Calu3 (cell line): ENCODE results near the gene CNGB1. TPM values are rescaled to one million over a fixed set of nuclear protein-coding genes. Genes with fewer than 3 reads are reported as not detected.

Experiments used
- BruUV-seq: library from RNA; stranded (reverse); fragments of 400-500 nt; replicated peaks from 2 replicates; lab custom pipeline; 2021; lab: Mats Ljungman, UMichigan
- CTCF ChIA-PET: fragments of 300-600 bp; sonication (Branson Sonifier 250); formaldehyde crosslinking; loops from one replicate; lab custom pipeline; 2022; ENCODE audit warnings: antibody characterized with exemption; lab: Charles Lee
- DNase-seq: peaks from one replicate; pipeline ENCODE4 v3.0.0; 2022
- H3K27ac Mint-ChIP-seq: one replicate; pipeline ENCODE4 v1.8.0; 2022; ENCODE audit warnings: mixed read lengths; ENCODE audit not compliant: unreplicated experiment
- H3K27me3 Mint-ChIP-seq: one replicate; pipeline ENCODE4 v1.8.0; 2022; ENCODE audit warnings: mixed read lengths; ENCODE audit not compliant: unreplicated experiment
- H3K36me3 Mint-ChIP-seq: one replicate; pipeline ENCODE4 v1.8.0; 2022; ENCODE audit warnings: mild to moderate bottlenecking, moderate library complexity, mixed read lengths; ENCODE audit not compliant: insufficient read depth, unreplicated experiment
- H3K4me1 Mint-ChIP-seq: one replicate; pipeline ENCODE4 v1.8.0; 2022; ENCODE audit warnings: mild to moderate bottlenecking, low read depth, mixed read lengths; ENCODE audit not compliant: unreplicated experiment
- H3K4me3 Mint-ChIP-seq: one replicate; pipeline ENCODE4 v1.8.0; 2022; ENCODE audit warnings: mild to moderate bottlenecking, low read depth, moderate library complexity, mixed read lengths; ENCODE audit not compliant: unreplicated experiment
- H3K9me3 Mint-ChIP-seq: one replicate; pipeline ENCODE4 v1.8.0; 2022; ENCODE audit warnings: low read depth, mixed read lengths; ENCODE audit not compliant: unreplicated experiment
- CTCF ChIP-seq: fragments of 200-600 bp; IDR thresholded peaks from one replicate; pipeline ENCODE4 v1.8.0; 2022; ENCODE audit warnings: antibody characterized with exemption; ENCODE audit not compliant: unreplicated experiment
- intact Hi-C: fragments of 100-400 bp; cut with micrococcal nuclease; formaldehyde crosslinking; loops from one replicate; pipeline ENCODE4 v1.10.0; 2022; ENCODE audit not compliant: unreplicated experiment
- total RNA-seq: library from RNA; stranded (reverse); gene quantifications from 2 replicates; pipeline ENCODE4 v1.2.3, GENCODE V29; 2022

CNGB1 gene
- total RNA-seq, 1 experiment from 2014 or later = 0.19 TPM

GRCh38 chr16:57997176-57997527 lies 26.2 kb upstream of the CNGB1 start:
- CTCF ChIA-PET = no interaction called here
- Mint-ChIP-seq H3K4me1 (peaks cover 31% of the 10 kb centered on the region), H3K27ac (no peak overlapping the region), H3K4me3 (no peak overlapping the region), H3K36me3 (peaks cover 42% of the 10 kb centered on the region), H3K9me3 (no peaks in the 10 kb centered on the region), H3K27me3 (no peaks in the 10 kb centered on the region)
- intact Hi-C loops = no loop called here
- no TSS peak for BruUV-seq
- no peak for TF ChIP-seq CTCF
- DNase-seq = no peak

DNA sequence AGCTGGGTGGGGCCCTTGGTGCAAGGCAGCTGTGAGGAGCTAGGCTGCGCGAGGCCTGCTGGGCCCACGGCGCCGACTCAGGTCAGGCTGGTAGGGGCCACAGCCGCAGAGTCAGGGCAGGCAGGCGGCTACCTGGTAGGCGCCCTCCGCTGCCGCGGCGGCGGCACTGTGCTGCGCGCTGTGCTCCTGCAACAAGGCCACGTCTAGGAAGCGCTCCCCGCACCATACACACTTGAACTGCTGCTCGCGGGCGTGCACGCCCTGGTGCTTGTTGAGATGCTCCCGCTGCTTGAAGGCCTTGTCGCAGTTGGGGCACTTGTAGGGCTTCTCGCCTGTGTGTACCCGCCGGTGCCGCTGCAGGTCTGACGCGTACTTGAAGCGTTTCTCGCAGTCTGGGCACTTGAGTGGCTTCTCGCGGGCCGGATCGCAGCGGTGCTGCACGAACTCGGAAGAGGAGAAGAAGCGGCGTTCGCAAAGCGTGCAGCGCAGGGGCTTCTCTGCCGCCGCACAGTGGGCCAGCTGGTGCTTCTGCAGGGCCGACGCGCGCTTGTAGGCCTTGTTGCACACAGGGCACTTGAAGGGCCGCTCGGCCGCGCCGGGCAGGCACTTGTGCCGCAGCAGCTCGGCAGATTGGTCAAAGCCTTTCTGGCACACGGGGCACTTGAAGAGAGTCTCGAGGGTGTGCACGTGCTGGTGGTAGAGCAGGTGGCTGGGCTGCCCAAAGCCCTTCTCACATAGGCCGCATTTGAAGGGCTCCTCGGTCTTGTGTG lies 25.7 kb upstream of the CNGB1 start:
- no peak for TF ChIP-seq CTCF
- H3K27me3 Mint-ChIP-seq = no peaks in the 10 kb centered on the region
- H3K36me3 Mint-ChIP-seq = peaks cover 38% of the 10 kb centered on the region
- intact Hi-C loops = no loop called here
- no TSS peak for BruUV-seq
- DNase-seq = no peak
- H3K9me3 Mint-ChIP-seq = no peaks in the 10 kb centered on the region
- H3K4me3 Mint-ChIP-seq = no peak overlapping the region
- CTCF ChIA-PET = interaction anchor here (0.6 to 0.7 kb wide), 2 partner anchors 202 to 212 kb away, joined by 3 read pairs; no protein-coding TSS in a partner anchor
- no peak overlapping the region for H3K27ac Mint-ChIP-seq
- H3K4me1 Mint-ChIP-seq = peaks cover 28% of the 10 kb centered on the region

GRCh38 chr16:57995721-57996405 lies 24.9 kb upstream of the CNGB1 start:
- H3K27ac Mint-ChIP-seq = no peak overlapping the region
- intact Hi-C loops = no loop called here
- TF ChIP-seq CTCF = no peak
- H3K9me3 Mint-ChIP-seq = no peaks in the 10 kb centered on the region
- CTCF ChIA-PET = interaction anchor here (0.6 to 0.7 kb wide), 2 partner anchors 202 to 213 kb away, joined by 3 read pairs; no protein-coding TSS in a partner anchor
- no TSS peak for BruUV-seq
- H3K36me3 Mint-ChIP-seq = peaks cover 31% of the 10 kb centered on the region
- DNase-seq = no peak
- peaks cover 28% of the 10 kb centered on the region for H3K4me1 Mint-ChIP-seq
- H3K4me3 Mint-ChIP-seq = no peak overlapping the region
- H3K27me3 Mint-ChIP-seq = no peaks in the 10 kb centered on the region

GRCh38 chr16:57994778-57995177 lies 23.9 kb upstream of the CNGB1 start:
- no peak for TF ChIP-seq CTCF
- Mint-ChIP-seq H3K27me3 (no peaks in the 10 kb centered on the region), H3K27ac (no peak overlapping the region), H3K36me3 (peaks cover 26% of the 10 kb centered on the region), H3K4me3 (no peak overlapping the region), H3K9me3 (no peaks in the 10 kb centered on the region), H3K4me1 (peaks cover 28% of the 10 kb centered on the region)
- peak; percentile 68 for DNase-seq
- CTCF ChIA-PET = no interaction called here
- intact Hi-C loops = no loop called here
- BruUV-seq = no TSS peak
